Frontal cortex (tissue), 4 donors: ENCODE measurements around the gene PRKG1. TPM values are rescaled to one million over a fixed set of nuclear protein-coding genes. Genes with fewer than 3 reads are reported as not detected.

ENCODE experiments used
- DNase-seq, 2 donors: peaks; one replicate each; pipeline ENCODE4 v3.0.0; 2012; ENCODE audit warnings: low spot score in 2 of 2
- FAIRE-seq: peaks from 2 replicates; lab custom pipeline; 2012; peaks lifted over from hg19 to GRCh38; lab: Jason Lieb, UNC
- total RNA-seq: library from RNA; depleted of rRNA; stranded (reverse); fragments of >200 nt; gene quantifications from one replicate; pipeline ENCODE4 v1.2.3, GENCODE V29; 2014
- donor health status: control.
- donor health status: control.
- donor health status: control.

Gene PRKG1
- total RNA-seq, 1 donor from 2014 or later, result 15.5 TPM

DNA sequence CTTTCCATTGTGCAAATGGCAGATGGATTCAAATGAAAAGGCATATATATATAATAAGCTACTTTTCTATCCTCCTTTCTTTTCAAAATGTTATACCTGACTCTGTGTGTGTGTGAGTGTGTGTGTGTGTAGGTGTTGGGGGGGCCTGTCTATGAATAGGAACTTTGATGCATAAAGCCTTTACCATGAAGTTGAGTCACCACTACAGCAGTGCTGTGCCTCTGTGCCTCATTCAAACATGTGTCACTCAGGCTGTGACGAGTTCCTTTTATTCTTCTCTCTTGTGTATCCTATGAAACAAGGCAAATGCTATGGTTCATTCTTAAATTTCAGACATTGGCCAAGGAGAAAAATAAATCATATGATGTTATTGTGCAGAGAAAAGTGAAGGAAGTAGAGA lies 1187.1 kb downstream of the PRKG1 start:
- no peak for DNase-seq
- FAIRE-seq, result no peak

DNA sequence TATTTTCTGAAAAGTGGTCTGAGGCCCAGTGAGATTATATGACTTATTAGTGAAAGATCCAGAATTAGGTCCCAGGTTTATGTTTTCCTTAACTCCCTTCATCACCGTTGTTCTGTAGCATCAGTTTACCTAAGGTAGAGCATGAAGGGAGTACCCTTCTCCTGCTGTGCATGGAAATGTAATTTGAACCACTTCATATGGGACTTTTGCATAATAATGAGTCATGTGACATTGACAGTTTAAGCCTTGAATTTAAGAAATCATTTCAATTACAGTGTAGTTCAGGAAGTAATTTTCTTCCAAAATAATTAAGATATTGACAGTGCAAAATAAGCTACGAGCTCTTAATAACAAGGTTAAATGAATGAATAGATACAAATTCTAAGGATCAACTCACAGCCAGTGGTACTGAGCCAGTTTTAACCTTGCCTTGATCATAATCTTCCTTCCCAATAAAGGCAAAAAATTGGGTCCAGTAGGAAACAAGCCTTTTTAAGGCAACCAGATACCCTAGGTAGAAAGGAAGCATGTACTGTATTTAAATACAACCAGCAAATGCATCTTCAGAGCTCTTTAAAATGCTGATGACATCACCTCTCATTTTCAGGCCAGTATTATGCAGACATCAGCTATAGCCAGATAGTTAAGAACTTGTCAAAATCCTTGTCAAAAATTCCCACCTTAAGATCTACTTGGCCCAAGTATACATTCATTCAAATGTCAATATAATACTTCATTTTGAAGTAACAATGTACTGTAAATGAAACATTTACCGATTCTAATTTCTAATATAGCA lies 1191.0 kb downstream of the PRKG1 start:
- FAIRE-seq (no peak), DNase-seq (no peak)

DNA sequence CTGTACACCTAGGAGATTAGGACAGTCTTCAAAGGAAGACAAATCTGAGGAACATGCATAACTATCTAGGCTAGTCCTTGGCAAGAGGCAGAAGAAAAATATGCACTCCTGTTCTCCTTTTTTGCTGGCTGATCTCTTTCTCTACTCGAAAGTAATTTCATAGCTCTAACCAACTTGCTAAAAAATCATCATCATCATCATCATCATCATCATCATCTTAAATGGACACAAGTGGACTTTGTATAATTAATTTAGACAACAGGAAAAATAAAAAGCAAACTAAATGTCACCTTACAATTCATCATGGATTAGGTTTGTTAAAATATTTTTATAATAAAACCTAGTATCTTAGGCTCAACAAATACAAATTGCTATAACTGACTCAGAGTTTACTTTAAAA lies 1192.6 kb downstream of the PRKG1 start:
- FAIRE-seq (no peak), DNase-seq (no peak)

DNA sequence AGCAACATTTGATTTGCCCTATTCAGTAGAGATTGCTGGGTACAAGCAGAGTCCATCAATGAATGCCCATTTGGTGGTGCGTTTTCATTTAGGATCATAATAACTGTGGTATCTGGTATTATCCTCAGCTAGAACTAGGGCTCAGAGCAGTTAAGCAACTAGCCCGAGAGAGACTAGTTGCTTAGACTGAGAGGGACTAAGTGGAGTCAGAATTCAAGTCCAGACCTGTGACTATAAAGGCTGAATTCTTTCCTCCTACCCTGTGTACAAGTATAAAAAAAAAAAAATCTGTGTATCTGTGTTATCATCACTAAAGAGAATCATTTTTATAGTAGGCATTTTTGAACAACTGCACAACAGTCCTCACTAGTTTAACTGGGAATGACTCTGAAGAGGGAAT lies 1194.5 kb downstream of the PRKG1 start:
- FAIRE-seq (no peak), DNase-seq (no peak)

DNA sequence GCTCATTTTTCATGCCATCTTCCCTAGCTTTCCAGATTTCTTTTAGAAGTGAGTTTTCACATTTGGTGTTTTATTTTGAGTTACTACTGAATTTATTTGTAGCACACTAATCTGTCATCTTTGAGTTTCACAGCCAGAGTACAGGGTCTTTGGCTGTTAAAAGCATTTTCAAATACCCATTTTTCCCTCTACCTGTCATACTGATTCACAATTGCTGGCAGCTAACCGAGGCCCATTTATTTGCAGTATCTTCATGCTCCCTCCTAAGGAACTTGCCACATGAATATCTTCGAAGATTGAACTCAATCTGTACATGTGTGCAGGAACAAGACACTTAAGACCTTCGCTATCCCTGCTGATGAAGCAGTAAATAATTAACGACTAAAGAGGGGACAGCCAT lies 1194.9 kb downstream of the PRKG1 start:
- no peak for DNase-seq
- no peak for FAIRE-seq

DNA sequence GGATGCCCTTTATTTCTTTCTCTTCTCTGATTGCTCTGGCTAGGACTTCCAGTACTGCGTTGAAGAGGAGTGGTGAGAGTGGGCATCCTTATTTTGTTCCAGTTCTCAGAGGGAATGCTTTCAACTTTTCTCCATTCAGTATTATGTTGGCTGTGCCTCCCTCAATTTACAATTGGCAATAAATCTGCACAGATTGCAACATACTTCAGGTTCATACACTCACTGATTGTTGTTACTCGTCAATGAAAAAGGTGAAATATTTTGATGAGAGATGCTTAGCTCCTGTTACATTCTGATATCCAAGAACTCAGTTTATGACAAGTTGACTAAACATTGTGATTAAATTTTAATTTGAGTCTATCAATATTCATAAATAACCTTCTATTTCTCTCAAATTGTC lies 1201.9 kb downstream of the PRKG1 start:
- no peak for FAIRE-seq

DNA sequence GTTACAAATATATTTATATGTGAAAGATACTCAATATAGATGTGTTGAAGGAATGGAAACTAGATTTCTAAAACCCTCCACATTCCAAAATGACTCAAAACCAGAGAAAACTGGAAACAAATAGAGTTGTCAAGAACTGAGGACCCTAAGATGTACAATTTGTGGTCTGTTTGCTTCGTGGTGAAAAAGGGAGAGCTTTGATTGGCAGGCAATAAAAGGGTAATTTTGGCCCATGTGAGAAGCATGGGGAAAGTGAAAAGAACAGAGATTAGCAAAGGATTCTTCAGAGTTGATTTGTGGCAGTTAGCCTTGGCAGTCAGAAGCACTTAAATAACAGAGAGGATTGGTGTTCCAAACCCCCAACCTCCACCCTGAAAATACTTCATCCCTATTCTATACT lies 1202.7 kb downstream of the PRKG1 start:
- DNase-seq, result no peak

More for the DNA sequence above, 1201.9 kb downstream of the PRKG1 start:
- no peak for DNase-seq

DNA sequence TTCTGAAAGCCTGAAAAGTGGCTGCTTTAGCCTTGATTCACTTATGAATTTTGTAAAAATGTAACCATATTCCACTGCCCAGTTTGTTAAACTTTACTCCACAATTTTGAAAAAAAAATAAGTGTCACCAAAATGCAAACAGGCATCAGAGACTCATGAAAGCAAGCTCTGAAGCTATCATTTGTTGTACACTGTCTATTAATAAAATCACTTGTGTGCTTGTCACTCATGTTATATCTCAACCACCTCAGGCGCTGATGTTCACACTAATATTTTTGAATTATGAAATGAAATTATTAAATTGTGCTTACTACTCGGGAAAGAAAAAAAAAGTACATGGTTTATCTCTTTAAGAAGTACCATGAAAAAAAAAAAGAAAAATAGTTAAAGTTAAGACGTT lies 1205.3 kb downstream of the PRKG1 start:
- FAIRE-seq (no peak), DNase-seq (no peak)

More for the DNA sequence above, 1202.7 kb downstream of the PRKG1 start:
- no peak for FAIRE-seq

DNA sequence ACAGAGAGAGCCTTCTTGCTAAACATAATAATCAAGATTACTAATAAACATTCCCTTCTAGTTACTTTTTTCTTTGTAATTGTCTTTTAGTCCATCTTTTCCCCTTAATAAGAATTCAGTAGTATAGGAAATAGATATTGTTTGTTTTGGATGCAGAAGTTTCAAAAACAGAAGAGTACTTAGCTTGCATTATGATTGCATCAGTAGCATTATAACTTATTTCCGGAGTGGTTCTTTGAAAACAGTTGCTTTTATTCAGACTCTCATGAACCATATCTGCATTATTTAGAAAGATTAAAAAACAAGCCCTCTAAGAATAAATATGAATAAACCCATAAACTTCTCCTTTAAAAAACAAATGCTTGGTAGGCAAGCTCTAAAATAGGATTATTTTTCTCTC lies 1205.8 kb downstream of the PRKG1 start:
- no peak for DNase-seq
- no peak for FAIRE-seq

DNA sequence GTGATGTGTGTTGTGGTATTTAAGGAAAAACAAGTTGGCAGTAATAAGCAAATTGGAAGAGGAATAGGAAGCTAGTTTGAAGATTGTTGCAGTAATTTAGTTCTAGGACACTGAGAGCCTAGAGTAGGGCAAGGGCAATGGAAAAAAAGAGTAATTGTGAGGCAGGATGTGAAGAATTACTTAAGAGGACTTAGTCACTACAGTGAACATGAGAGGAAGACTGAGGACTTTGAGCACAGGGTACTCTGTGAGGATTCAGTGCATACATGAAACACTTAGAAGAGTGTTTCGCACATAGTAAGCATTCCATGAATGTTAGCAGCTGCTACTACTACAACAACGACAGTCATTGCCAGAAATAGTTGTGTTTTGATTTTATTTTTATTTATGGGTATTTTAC lies 1208.9 kb downstream of the PRKG1 start:
- no peak for FAIRE-seq
- no peak for DNase-seq

DNA sequence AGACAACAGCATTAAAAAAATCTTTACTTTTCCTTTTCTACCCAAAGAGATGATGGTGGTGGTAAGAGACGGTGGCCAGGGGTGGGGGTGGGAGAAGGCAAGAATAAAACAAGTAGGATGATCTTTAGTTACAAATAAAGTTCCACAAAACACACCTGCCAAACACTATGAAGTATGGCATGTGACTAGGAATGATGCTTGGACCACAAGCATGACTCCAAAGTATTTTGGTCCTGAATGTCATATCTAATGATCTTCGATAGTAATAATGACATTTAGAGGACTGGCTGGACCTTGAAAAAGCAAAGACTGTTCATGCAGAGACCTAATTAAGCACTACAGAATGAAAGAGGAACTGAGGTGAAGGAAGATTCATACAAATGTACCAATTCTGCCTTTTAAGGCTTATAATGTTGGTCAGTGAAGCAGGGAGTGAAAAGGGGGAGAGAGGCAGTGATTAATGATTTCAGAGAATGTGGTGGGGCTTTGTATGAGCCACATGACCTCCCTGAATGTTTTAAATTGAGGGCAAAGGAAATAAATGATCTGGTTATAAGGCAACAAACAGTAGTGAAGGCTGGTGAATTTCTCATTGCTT lies 1210.2 kb downstream of the PRKG1 start:
- no peak for FAIRE-seq
- DNase-seq, result no peak

DNA sequence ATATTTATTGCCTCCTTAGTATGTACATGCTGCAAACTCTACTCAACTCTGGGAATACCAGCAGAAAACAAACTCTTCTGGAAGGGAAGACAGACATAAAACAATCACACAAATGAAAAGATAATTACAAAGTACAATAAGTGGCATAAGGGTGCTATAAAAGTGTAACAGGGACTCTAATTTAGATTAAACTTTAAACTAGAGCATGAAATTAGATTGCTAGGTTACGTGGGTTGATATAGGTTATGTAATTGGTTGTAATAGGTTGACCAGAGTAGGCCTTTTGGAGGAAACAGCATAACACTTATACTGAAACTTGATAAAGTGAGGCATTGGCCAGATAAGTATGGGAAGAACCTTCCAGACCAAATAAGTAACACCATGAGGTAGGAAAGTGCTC lies 1213.6 kb downstream of the PRKG1 start:
- FAIRE-seq (no peak), DNase-seq (no peak)

DNA sequence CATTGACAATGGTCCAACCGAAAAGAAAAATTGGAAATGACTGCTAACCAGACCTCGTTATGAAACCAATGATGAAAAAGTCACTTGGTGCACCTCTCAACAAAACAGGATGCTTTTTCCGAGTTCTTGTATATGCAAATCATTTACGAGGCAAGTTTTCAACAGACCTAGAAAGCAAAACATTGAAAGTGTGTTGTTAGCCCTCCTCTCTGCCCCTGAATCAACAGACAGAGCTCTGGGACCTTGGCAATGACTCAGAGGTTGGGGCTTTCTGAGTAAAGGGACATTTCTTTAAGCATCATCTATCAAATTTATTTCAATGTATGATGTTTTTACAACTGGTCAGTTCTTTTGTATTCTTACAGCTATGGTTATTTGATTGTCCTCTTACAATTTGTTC lies 1223.5 kb downstream of the PRKG1 start:
- FAIRE-seq, result no peak
- DNase-seq, result no peak

DNA sequence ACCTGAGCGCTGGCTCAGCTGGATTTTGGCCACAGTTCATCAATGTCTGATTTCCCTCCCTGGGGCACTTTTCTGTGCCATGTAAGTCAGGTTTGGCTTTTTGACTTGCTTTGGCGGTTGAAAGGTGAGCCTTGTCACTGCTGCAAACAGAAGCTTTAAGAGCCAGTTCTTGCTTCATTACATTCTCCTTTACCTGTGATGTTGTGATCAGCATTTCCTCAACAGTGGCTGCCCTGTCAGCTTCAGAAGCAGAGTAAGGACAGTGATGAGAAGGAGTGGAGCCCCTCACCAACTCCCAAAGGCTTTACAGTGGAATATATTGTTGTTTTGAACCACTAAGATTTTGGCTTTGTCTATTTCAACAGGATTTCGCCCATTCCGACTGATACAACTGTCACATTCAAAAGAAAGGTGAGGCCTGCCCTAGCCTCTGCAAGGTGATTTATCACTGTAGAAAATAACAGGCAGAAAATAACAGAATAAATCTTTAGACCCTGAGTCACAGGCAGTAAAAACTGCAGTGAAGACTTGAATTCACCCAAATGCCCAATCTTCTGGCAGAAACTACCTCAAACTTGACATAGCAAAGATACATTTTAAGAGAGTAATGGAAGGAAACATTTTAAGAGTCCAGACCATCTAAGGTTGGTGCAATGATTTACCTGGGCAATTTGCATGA lies 1226.5 kb downstream of the PRKG1 start:
- FAIRE-seq (no peak), DNase-seq (no peak)

DNA sequence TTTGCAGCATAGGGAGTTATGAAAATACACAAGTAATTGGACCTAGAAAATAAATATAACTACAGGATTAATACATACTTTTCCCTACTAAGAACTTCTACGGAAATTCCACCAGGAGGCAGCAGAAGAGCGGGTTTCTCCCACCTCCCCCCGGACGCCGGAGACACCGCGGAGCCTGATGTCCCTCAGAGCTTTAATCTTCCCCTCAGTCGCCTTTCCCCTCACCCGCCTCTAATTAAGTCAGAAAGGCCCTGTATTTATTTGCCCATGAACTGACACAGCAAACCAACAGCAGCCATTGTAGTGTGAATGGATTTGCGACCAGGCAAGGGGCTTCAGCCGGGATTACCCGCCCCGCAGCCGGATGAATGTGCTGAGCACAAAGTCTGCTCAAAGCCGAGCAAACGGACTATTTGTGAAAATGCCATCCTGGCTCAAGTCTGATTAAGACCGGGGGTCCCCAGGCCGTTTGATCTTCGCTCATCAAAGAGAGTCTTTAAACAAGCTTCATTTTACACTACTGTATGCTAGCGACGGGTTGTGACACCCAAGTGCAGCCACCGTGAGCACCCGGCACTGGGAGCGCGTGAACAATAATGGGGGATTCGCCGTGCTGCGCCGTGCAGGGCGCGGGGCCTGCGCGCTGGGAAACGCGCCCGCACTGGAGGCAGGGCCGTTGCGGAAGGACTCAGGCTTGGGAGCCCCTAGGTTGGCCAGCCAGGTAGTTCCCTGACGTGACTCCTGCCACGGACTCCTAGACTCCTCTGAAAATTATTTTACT lies 1234.2 kb downstream of the PRKG1 start:
- DNase-seq (peak; percentile 61 to 71), FAIRE-seq (peak; percentile 65)

DNA sequence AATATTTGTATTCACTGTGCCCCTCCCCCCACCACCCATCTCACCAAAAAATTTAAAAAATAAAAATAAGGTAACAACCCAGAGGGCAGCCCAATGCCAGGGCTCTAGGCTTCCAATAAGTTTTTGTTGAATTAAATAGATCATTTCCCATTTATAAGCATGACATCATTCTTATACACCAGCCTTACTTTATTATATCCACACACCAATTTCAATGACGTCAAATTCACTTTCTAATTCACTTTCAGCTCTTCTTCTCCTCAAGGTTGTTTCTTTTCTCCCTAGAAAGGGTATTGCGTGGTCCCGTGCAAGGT lies 1238.6 kb downstream of the PRKG1 start:
- DNase-seq, result no peak
- FAIRE-seq, result no peak

DNA sequence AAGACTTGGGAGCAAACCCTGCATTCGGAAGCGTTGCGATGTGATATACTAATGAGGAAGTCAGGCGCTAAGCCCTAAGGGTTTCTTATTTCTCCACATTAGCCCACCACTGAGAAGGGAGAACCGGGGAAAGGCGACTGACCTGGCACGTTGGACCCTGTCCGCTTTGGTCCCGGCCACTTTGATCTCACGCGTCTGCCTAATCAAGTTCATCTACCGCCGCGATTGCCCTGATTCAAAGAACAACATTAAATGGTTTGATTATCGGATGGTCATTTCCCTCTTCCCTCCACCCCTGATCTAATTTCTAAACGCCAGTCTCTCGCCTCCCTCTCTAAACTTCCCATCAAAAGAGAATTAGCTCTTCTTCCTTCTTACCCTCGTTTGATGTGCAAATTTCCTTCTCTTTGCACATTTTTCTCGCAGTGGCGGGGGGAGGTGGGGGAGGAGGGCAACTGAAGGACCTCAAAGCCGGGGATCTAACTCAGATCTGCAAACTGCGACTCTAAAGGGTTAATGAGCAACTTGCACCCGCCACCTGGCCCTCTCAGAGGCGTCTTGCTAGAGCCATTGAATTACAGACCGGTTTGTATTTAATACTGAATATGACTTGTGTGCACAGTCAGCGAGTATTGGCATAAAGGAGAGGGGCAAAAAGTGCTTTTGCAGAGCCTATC lies 1239.1 kb downstream of the PRKG1 start:
- DNase-seq (no peak), FAIRE-seq (no peak)

DNA sequence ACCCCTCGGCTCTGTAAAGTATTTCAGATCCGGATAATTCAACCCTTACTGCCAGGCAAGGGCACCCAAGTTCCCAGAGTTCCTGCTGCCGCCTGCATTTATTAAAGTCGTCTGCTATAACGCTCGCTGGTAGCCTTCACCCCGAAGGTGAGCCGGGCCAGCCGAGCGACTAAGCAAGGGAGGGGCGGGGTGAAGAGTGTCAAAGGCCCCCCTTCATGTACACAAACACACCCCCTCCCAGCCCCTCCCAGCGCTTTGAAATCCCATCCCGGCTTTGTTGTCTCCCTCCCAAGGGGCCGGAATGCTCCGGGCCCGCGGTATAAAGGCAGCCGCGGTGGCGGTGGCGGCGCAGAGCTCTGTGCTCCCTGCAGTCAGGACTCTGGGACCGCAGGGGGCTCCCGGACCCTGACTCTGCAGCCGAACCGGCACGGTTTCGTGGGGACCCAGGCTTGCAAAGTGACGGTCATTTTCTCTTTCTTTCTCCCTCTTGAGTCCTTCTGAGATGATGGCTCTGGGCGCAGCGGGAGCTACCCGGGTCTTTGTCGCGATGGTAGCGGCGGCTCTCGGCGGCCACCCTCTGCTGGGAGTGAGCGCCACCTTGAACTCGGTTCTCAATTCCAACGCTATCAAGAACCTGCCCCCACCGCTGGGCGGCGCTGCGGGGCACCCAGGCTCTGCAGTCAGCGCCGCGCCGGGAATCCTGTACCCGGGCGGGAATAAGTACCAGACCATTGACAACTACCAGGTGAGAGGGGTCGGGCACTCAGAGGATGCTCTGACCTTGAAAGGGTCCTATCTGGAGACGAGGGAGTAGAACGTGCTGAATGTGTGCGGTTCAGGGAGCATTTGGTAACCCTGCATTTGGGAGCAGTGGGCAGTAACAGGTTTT lies 1239.9 kb downstream of the PRKG1 start, which contains the start of gene DKK1:
Gene DKK1, plus strand, starts transcription at position 349 of the 889 bp plus-strand sequence. Its CDS starts 154 bp downstream, at position 503.
- no peak for FAIRE-seq
- peak in 1 of 2 donors; percentile 48 for DNase-seq
